GM12878 (cell line): ENCODE measurements around the gene VRTN. TPM values are rescaled to one million over a fixed set of nuclear protein-coding genes. Genes with fewer than 3 reads are reported as not detected.
A peak's percentile ranks its signal among the peaks of the same experiment; 100 is the strongest.

ENCODE experiments used
- ATAC-seq: fragments of 200-7000 bp; cut with Tn5 transposase; 3 replicates; pipeline ENCODE4 v1.9.1; 2020; ENCODE audit warnings: mild to moderate bottlenecking, moderate library complexity
- BruUV-seq: library from RNA; stranded (reverse); fragments of 400-500 nt; replicated peaks from 2 replicates; lab custom pipeline; 2021; lab: Mats Ljungman, UMichigan
- CTCF ChIA-PET: fragments of 300-600 bp; sonication (Branson Sonifier 250); formaldehyde crosslinking; extraction: SDS; loops from one replicate; lab custom pipeline; 2021; ENCODE audit warnings: inconsistent platforms; lab: Yijun Ruan, JAX
- POLR2A ChIA-PET: fragments of 350-600 bp; formaldehyde crosslinking; extraction: SDS; loops from one replicate; lab custom pipeline; 2021; ENCODE audit warnings: inconsistent platforms; lab: Charles Lee
- RAD21 ChIA-PET: fragments of 300-600 bp; sonication (Branson Sonifier 250); formaldehyde crosslinking; loops from one replicate; lab custom pipeline; 2023; ENCODE audit warnings: antibody characterized with exemption; ENCODE audit not compliant: unreplicated experiment; lab: Charles Lee
- SMC1A ChIA-PET: fragments of 300-600 bp; sonication (Branson Sonifier 250); formaldehyde crosslinking; loops from one replicate; lab custom pipeline; 2023; ENCODE audit not compliant: unreplicated experiment, uncharacterized antibody; lab: Charles Lee
- DNase-seq: peaks from one replicate; pipeline ENCODE4 v3.0.0-alpha.2; 2011; ENCODE audit warnings: low read depth, low spot score
- FAIRE-seq: peaks from 3 replicates; lab custom pipeline; 2011; peaks lifted over from hg19 to GRCh38; lab: Jason Lieb, UNC
- H2AFZ ChIP-seq: 2 replicates; pipeline ENCODE4 v1.6.0; 2011; ENCODE audit warnings: low read depth, low read length, control low read depth; ENCODE audit not compliant: control insufficient read depth
- H3K27ac ChIP-seq: 2 replicates; pipeline ENCODE4 v1.5.1; 2011; ENCODE audit warnings: control low read depth; ENCODE audit not compliant: control insufficient read depth, insufficient read depth
- H3K27me3 ChIP-seq, 2 experiments: replicated peaks in 1 of 2; 2 replicates each; pipeline versions ENCODE4 v1.6.0 to v1.6.1; 2011; ENCODE audit warnings: low read length in 1 of 2; ENCODE audit not compliant: control insufficient read depth in 2 of 2, insufficient read depth in 2 of 2
- H3K36me3 ChIP-seq, 2 experiments: 2 replicates each; pipeline ENCODE4 v1.5.1; 2011; ENCODE audit warnings: low read length in 1 of 2; ENCODE audit not compliant: control insufficient read depth in 2 of 2, insufficient read depth in 2 of 2
- H3K4me1 ChIP-seq: 2 replicates; pipeline ENCODE4 v1.6.1; 2011; ENCODE audit warnings: mild to moderate bottlenecking, low read length, moderate library complexity, mixed read lengths; ENCODE audit not compliant: control insufficient read depth, insufficient read depth
- H3K4me2 ChIP-seq: 2 replicates; pipeline ENCODE4 v1.6.0; 2011; ENCODE audit warnings: control low read depth; ENCODE audit not compliant: control insufficient read depth, insufficient read depth
- H3K4me3 ChIP-seq: fragments of 200-600 bp; sonication (generic); 2 replicates; pipeline ENCODE4 v1.5.1; 2016
- H3K79me2 ChIP-seq: 2 replicates; pipeline ENCODE4 v1.6.0; 2011; ENCODE audit warnings: low read length; ENCODE audit not compliant: control insufficient read depth, insufficient read depth
- H3K9ac ChIP-seq: 2 replicates; pipeline ENCODE4 v1.8.0; 2011; ENCODE audit warnings: low read length, control low read depth, mixed read lengths; ENCODE audit not compliant: control insufficient read depth, insufficient read depth
- H3K9me3 ChIP-seq: replicated peaks from 3 replicates; pipeline ENCODE4 v1.5.1; 2011; ENCODE audit warnings: mild to moderate bottlenecking, low read length; ENCODE audit not compliant: control insufficient read depth, insufficient read depth
- H4K20me1 ChIP-seq: 2 replicates; pipeline ENCODE4 v1.6.0; 2011; ENCODE audit not compliant: control insufficient read depth, insufficient read depth
- ATF7 ChIP-seq: fragments of 450-650 bp; IDR thresholded peaks from 2 replicates; pipeline ENCODE4 v1.6.1; 2016; ENCODE audit warnings: low read depth, mild to moderate bottlenecking
- DPF2 ChIP-seq: fragments of 450-650 bp; IDR thresholded peaks from 2 replicates; pipeline ENCODE4 v1.6.1; 2017; ENCODE audit warnings: mild to moderate bottlenecking
- E2F8 ChIP-seq: fragments of 450-650 bp; IDR thresholded peaks from 2 replicates; pipeline ENCODE4 v1.6.1; 2018; ENCODE audit warnings: mild to moderate bottlenecking, low read depth, moderate library complexity; ENCODE audit not compliant: partially characterized antibody
- FOXK2 ChIP-seq: fragments of 450-650 bp; IDR thresholded peaks from 2 replicates; pipeline ENCODE4 v1.6.1; 2017; ENCODE audit warnings: mild to moderate bottlenecking, moderate library complexity
- IKZF1 ChIP-seq: fragments of 450-650 bp; conservative IDR thresholded peaks from 2 replicates; pipeline ENCODE4 v1.6.1; 2017; ENCODE audit warnings: antibody characterized with exemption, mild to moderate bottlenecking
- JUND ChIP-seq: IDR thresholded peaks from 2 replicates; pipeline ENCODE4 v1.6.1; 2012; ENCODE audit warnings: low read depth, mild to moderate bottlenecking, low read length, improper control_type of control experiment, moderate library complexity
- MEF2B ChIP-seq: fragments of 450-650 bp; IDR thresholded peaks from 2 replicates; pipeline ENCODE4 v1.6.1; 2018; ENCODE audit warnings: mild to moderate bottlenecking, moderate library complexity; ENCODE audit not compliant: partially characterized antibody, poor library complexity, severe bottlenecking
- MXI1 ChIP-seq: fragments of 150-350 bp; IDR thresholded peaks from 2 replicates; pipeline ENCODE4 v1.6.1; 2011; ENCODE audit warnings: low read depth, mild to moderate bottlenecking, inconsistent platforms, low read length, improper control_type of control experiment
- NFXL1 ChIP-seq: fragments of 450-650 bp; IDR thresholded peaks from 2 replicates; pipeline ENCODE4 v1.6.1; 2017; ENCODE audit warnings: antibody characterized with exemption, mild to moderate bottlenecking, borderline replicate concordance
- NFYA ChIP-seq: IDR thresholded peaks from 2 replicates; pipeline ENCODE4 v1.6.1; 2011; ENCODE audit warnings: low read depth, mild to moderate bottlenecking, low read length, improper control_type of control experiment, borderline replicate concordance
- NR2C1 ChIP-seq: fragments of 450-650 bp; IDR thresholded peaks from 2 replicates; pipeline ENCODE4 v1.6.1; 2017; ENCODE audit warnings: antibody characterized with exemption, mild to moderate bottlenecking, moderate library complexity
- PKNOX1 ChIP-seq: fragments of 450-650 bp; IDR thresholded peaks from 2 replicates; pipeline ENCODE4 v1.6.1; 2016; ENCODE audit warnings: mild to moderate bottlenecking
- POU2F2 ChIP-seq: IDR thresholded peaks from 3 replicates; pipeline ENCODE4 v1.6.1; 2011; ENCODE audit warnings: low read depth, mild to moderate bottlenecking, low read length, borderline replicate concordance
- RELA ChIP-seq: fragments of 450-650 bp; IDR thresholded peaks from 2 replicates; pipeline ENCODE4 v1.8.0; 2014; ENCODE audit warnings: borderline replicate concordance; ENCODE audit not compliant: partially characterized antibody
- SMAD5 ChIP-seq: IDR thresholded peaks from 2 replicates; pipeline ENCODE4 v1.6.1; 2016; ENCODE audit warnings: antibody characterized with exemption, low read depth
- WGBS: methylation state at CpG from one replicate; pipeline ENCODE4 v1.1.6; 2016; ENCODE audit warnings: low lambda C conversion rate; ENCODE audit not compliant: insufficient replicate concordance, insufficient coverage; ENCODE audit errors: missing lambda C conversion rate; 5-methylcytosine and 5-hydroxymethylcytosine counted together
- in situ Hi-C: fragments of 300-500 bp; cut with MboI; formaldehyde crosslinking; loops from 9 replicates; pipeline ENCODE4 v1.14.3; 2018; ENCODE audit warnings: mixed read lengths
- intact Hi-C: fragments of 100-400 bp; cut with micrococcal nuclease; formaldehyde crosslinking; loops from one replicate; pipeline ENCODE4 v1.14.2; 2022; ENCODE audit not compliant: unreplicated experiment
- polyA plus RNA-seq, 11 experiments: library from polyadenylated mRNA; depleted of rRNA in 4 of 11; unstranded in 6 of 11; stranded (reverse) in 5 of 11; fragments of >200 nt; fragmentation: Nextera tagmentation in 4 of 11; fragmentation: Illumina TruSeq in 1 of 11; extraction: Ambion mirVana in 4 of 11; extraction: Trizol in 1 of 11; gene quantifications; 1 replicate in 1 of 11; 2 replicates in 10 of 11; pipeline versions ENCODE4 v1.2.1 to v1.2.3, GENCODE V29; 2011 to 2016; ENCODE audit warnings: inconsistent platforms in 2 of 11, missing spikeins in 2 of 11, low read depth in 1 of 11
- total RNA-seq, 4 experiments: library from RNA; depleted of rRNA in 3 of 4; stranded (reverse); fragments of >200 nt in 3 of 4; fragmentation: Illumina TruSeq in 1 of 4; extraction: Trizol in 1 of 4; gene quantifications; 2 replicates each; pipeline versions ENCODE4 v1.2.1 to v1.2.3, GENCODE V29; 2013 to 2021
- TF ChIP-seq, protein P1 (sequence below): fragments of 450-650 bp; formaldehyde crosslinking; IDR thresholded peaks from 2 replicates; pipeline ENCODE4 v1.5.0; 2022; ENCODE audit warnings: mild to moderate bottlenecking, missing genetic modification characterization

VRTN gene
- total and polyA plus RNA-seq, 10 of the 15 experiments (the other 5 are each of a cell fraction or from before 2014, with no cell fraction given) = 0.31 TPM; not detected in 9

- ChIA-PET RAD21 (interaction anchor here (0.7 to 2.0 kb wide), 4 partner anchors 38 to 92 kb away, joined by 3 to 16 read pairs (median 3); partner anchors contain the start of genes ISCA2 and NPC2), SMC1A (interaction anchor here (0.8 kb wide), 2 partner anchors 15 to 89 kb away, joined by 3 to 5 read pairs; no protein-coding TSS in a partner anchor), POLR2A (interaction anchor here (1.2 kb wide), 1 partner anchor 92 kb away, joined by 9 read pairs; the partner anchor contains the start of genes ISCA2 and NPC2), CTCF (interaction anchor here (1.0 to 1.2 kb wide), 4 partner anchors 22 to 210 kb away, joined by 3 to 4 read pairs (median 3); partner anchors contain the start of gene LTBP2)
- Histone ChIP-seq H3K27ac (peak overlapping the region; percentile 69), H3K79me2 (no peaks in the 10 kb centered on the region), H3K9me3 (no peaks in the 10 kb centered on the region), H3K4me2 (peak overlapping the region; percentile 84), H3K36me3 (no peaks in the 10 kb centered on the region), H3K9ac (peak overlapping the region; percentile 59; the same call in 1 of the 2 replicates), H3K4me3 (peak overlapping the region; percentile 61; the same call in 1 of the 2 replicates), H3K4me1 (peaks cover 26% of the 10 kb centered on the region), H2AFZ (peak overlapping the region; percentile 72), H3K27me3 (peaks cover 0 to 3% of the 10 kb centered on the region in 2 experiments; a peak in 3 of 4 replicates), H4K20me1 (no peaks in the 10 kb centered on the region)
- intact Hi-C loops = no loop called here
- WGBS = under 1% methylated on average over 12 of the region's 12 CpGs
- DNase-seq (peak; percentile 45), ATAC-seq (peak; percentile 92), FAIRE-seq (peak; percentile 59)
- BruUV-seq = TSS peak; percentile 82
- in situ Hi-C loops = no loop called here
- no peak for TF ChIP-seq MXI1
- TF ChIP-seq NR2C1 = no peak
- no peak for TF ChIP-seq JUND
- peak; percentile 75 for TF ChIP-seq PKNOX1
- TF ChIP-seq, protein P1, sequence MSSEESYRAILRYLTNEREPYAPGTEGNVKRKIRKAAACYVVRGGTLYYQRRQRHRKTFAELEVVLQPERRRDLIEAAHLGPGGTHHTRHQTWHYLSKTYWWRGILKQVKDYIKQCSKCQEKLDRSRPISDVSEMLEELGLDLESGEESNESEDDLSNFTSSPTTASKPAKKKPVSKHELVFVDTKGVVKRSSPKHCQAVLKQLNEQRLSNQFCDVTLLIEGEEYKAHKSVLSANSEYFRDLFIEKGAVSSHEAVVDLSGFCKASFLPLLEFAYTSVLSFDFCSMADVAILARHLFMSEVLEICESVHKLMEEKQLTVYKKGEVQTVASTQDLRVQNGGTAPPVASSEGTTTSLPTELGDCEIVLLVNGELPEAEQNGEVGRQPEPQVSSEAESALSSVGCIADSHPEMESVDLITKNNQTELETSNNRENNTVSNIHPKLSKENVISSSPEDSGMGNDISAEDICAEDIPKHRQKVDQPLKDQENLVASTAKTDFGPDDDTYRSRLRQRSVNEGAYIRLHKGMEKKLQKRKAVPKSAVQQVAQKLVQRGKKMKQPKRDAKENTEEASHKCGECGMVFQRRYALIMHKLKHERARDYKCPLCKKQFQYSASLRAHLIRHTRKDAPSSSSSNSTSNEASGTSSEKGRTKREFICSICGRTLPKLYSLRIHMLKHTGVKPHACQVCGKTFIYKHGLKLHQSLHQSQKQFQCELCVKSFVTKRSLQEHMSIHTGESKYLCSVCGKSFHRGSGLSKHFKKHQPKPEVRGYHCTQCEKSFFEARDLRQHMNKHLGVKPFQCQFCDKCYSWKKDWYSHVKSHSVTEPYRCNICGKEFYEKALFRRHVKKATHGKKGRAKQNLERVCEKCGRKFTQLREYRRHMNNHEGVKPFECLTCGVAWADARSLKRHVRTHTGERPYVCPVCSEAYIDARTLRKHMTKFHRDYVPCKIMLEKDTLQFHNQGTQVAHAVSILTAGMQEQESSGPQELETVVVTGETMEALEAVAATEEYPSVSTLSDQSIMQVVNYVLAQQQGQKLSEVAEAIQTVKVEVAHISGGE (CRISPR knock-in tag) = no peak
- no peak for TF ChIP-seq E2F8
- TF ChIP-seq DPF2 = peak; percentile 17; the same call in 1 of the 2 replicates
- no peak for TF ChIP-seq NFXL1
- TF ChIP-seq NFYA = no peak
- no peak for TF ChIP-seq RELA
- no peak for TF ChIP-seq FOXK2
- no peak for TF ChIP-seq SMAD5
- peak; percentile 29 for TF ChIP-seq IKZF1
- TF ChIP-seq ATF7 = peak; percentile 53
- peak; percentile 88 for TF ChIP-seq MEF2B
- no peak for TF ChIP-seq POU2F2
Observed at GRCh38 chr14:74401504-74402241, 53.4 kb downstream of the VRTN start.
